Activated CD4-positive, alpha-beta T cell treated with anti-CD3 and anti-CD28 coated beads, Interleukin-2, amount 50 U/mL, for 24 hours (primary cell): ENCODE results near the gene PNPLA7.
"Not testable (repeated sequence)": the region's sequence is repeated elsewhere in the genome, so short reads cannot be mapped to it uniquely, and the experiment has no call there.

ENCODE experiments used
- DNase-seq, 2 donors: peaks; one replicate each; pipeline ENCODE4 v3.0.0-alpha.2; 2020; ENCODE audit warnings: low read depth in 1 of 2, low spot score in 1 of 2

PNPLA7 gene

GRCh38 chr9:137482094-137482781, 68.0 kb downstream of the PNPLA7 start:
- no peak for DNase-seq

- DNase-seq, result no peak
Measured at GRCh38 chr9:137480686-137481683, 69.2 kb downstream of the PNPLA7 start.

- DNase-seq, result no peak
Measured at GRCh38 chr9:137479892-137480685, 70.1 kb downstream of the PNPLA7 start.

GRCh38 chr9:137478962-137479861, 71.0 kb downstream of the PNPLA7 start:
- no peak for DNase-seq

- no peak for DNase-seq
Measured at GRCh38 chr9:137478613-137478961, 71.6 kb downstream of the PNPLA7 start.

- no peak for DNase-seq
Measured at GRCh38 chr9:137477778-137478612, 72.2 kb downstream of the PNPLA7 start.

GRCh38 chr9:137476856-137477255, 73.3 kb downstream of the PNPLA7 start:
- no peak for DNase-seq

GRCh38 chr9:137475666-137476065, 74.5 kb downstream of the PNPLA7 start:
- DNase-seq, result no peak

GRCh38 chr9:137474271-137474670, 75.9 kb downstream of the PNPLA7 start:
- no peak for DNase-seq

- DNase-seq, result no peak
Measured at GRCh38 chr9:137470785-137471184, 79.4 kb downstream of the PNPLA7 start.

GRCh38 chr9:137467896-137468295, 82.3 kb downstream of the PNPLA7 start:
- no peak for DNase-seq

GRCh38 chr9:137467161-137467581, 83.0 kb downstream of the PNPLA7 start:
- no peak for DNase-seq

GRCh38 chr9:137466389-137467085, 83.7 kb downstream of the PNPLA7 start:
- DNase-seq, result not testable (repeated sequence)

- no peak for DNase-seq
Measured at GRCh38 chr9:137465720-137466388, 84.3 kb downstream of the PNPLA7 start.

GRCh38 chr9:137465000-137465719, 85.0 kb downstream of the PNPLA7 start:
- DNase-seq, result no peak

GRCh38 chr9:137464291-137464999, 85.8 kb downstream of the PNPLA7 start:
- no peak for DNase-seq

- no peak for DNase-seq
Measured at GRCh38 chr9:137463931-137464290, 86.3 kb downstream of the PNPLA7 start.
